Measurements from ENCODE around the gene FKBP8. TPM values are rescaled to one million over a fixed set of nuclear protein-coding genes. Genes with fewer than 3 reads are reported as not detected.

Gene FKBP8
- total RNA-seq, 2 donors from 2014 or later = 235 to 247 TPM

- 20 to 76% methylated on average over 18 to 49 of the region's 52 CpGs for WGBS, 2 donors
- DNase-seq (peak; percentile 63 to 74 (median 72)), ATAC-seq (peak; percentile 61)
- intact Hi-C loops (cut with DNase I) = no loop called here
- no peaks in the 10 kb centered on the region for H3K36me3 ChIP-seq (replicated peaks in 1 of 2; ENCODE audit: insufficient read depth in 1 of 2, low read depth in 2 of 2)
- peak overlapping the region; percentile 71 to 93 (median 84) for H3K27ac ChIP-seq
- no peak for TF ChIP-seq POLR2A (IDR thresholded peaks at IDR 0.05)
- peak in 5 of 7 experiments; percentile 9 to 43 (median 38) for TF ChIP-seq CTCF (IDR thresholded peaks at IDR 0.05)
- peaks cover 23% of the 10 kb centered on the region for H3K4me1 ChIP-seq
- no peaks in the 10 kb centered on the region for H3K9me3 ChIP-seq
- H3K27me3 ChIP-seq = no peaks in the 10 kb centered on the region
- peak overlapping the region; percentile 83 to 92 for H3K4me3 ChIP-seq
These were observed 46.3 kb upstream of the FKBP8 start for GRCh38 chr19:18589380-18590272.

DNA sequence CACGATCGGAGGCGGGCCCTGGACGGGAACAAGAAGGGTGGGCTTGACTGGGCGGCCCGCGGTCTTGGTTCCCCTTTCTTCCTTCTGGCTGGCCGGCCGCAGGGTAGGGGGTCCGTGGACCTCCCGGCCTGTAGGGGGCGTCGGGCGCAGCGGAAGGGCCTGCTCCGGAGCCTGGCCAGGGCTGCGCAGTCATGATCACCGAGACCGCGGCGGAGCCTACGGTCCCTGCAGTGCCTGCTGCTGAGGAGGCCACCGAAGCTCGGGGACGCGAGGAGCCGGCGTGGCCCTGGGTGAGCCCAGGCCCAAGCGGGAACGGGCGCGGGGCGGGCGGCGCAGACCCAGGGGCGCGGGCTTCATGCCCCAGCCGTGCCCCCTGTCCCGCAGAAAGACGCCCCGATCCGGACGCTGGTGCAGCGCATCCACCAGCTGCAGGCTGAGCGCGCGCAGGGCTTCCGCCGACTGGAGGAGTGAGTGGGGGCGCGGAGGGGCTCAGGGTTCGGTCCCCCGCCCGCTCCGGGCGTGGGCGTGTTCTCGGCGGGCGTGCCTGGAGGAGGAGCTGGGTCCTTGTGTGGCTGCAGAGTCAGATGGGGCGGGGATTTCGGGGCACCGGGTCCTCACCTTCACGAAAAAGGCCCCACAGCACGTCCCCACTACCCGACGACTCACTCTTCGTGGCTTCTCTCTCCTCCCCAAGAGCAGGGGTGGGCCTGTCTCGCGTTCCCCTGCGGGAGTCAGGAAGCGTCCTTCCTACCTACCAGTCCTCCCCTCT is 45.4 kb upstream of the FKBP8 start, which contains the start of gene REX1BD:
Gene REX1BD (plus strand): TSS at position 188 of the 769 bp plus-strand sequence. CDS start 4 bp downstream, at position 192.
- 0% methylated on average over 72 of the region's 72 CpGs; no CpG with 5 or more reads in 1 of the 2 donors for WGBS, 2 donors
- DNase-seq (peak; percentile 80 to 83 (median 81)), ATAC-seq (peak; percentile 89)
- TF ChIP-seq CTCF (IDR thresholded peaks at IDR 0.05) (peak; percentile 84 to 94 (median 88)), POLR2A (IDR thresholded peaks at IDR 0.05) (peak; percentile 44 to 64 (median 60))
- Histone ChIP-seq H3K9me3 (no peaks in the 10 kb centered on the region), H3K27me3 (no peaks in the 10 kb centered on the region), H3K27ac (peak within 1 kb of the TSS; percentile 71 to 93 (median 84)), H3K4me1 (peaks cover 15% of the 10 kb centered on the region), H3K36me3 (replicated peaks in 1 of 2; ENCODE audit: insufficient read depth in 1 of 2, low read depth in 2 of 2) (no peaks in the 10 kb centered on the region), H3K4me3 (peak within 1 kb of the TSS; percentile 83 to 92)
- intact Hi-C loops (cut with DNase I) = no loop called here

DNA sequence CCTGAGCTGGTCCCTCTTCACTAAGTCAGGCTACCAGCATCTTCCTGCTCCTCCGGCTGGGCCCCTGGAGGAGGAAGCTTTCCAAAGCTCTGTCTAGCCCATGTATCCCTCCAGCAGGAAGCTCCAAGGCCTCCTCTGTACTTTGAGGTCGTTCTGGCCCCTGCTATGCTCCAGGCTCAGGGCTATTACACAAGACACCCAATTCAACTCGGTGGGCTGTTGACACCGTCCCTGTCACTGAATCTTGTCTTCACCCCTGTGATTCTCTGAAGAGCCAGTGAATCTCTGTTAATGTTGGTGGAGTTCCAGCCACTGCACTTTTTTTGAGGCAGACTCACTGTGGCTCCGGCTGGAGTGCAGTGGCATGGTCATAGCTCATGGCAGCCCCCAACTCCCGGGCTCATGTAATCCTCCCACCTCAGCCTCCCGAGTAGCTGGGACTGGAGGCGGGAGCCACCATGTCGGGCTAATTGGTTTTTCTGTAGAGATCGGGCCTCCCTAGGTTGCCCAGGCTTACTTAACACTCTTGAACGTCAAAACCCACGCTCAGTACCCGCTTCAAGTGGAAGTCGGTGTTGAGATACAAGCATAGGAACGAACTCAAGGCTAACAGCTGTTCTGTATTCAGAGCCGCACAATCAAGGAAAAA is 44.7 kb upstream of the FKBP8 start:
- Histone ChIP-seq H3K9me3 (no peaks in the 10 kb centered on the region), H3K4me3 (peak overlapping the region in 1 of 2 donors; percentile 92), H3K27me3 (no peaks in the 10 kb centered on the region), H3K36me3 (replicated peaks in 1 of 2; ENCODE audit: insufficient read depth in 1 of 2, low read depth in 2 of 2) (no peaks in the 10 kb centered on the region), H3K4me1 (peaks cover 15% of the 10 kb centered on the region), H3K27ac (peak overlapping the region; percentile 71 to 93 (median 84))
- DNase-seq = no peak
- ATAC-seq = peak; percentile 28
- WGBS, 2 donors = 36 to 61% methylated on average over 5 to 16 of the region's 16 CpGs
- intact Hi-C loops (cut with DNase I) = no loop called here
- TF ChIP-seq POLR2A (IDR thresholded peaks at IDR 0.05) = no peak

- no peak for TF ChIP-seq POLR2A (IDR thresholded peaks at IDR 0.05)
- TF ChIP-seq CTCF (IDR thresholded peaks at IDR 0.05) = no peak
- ATAC-seq (no peak), DNase-seq (no peak)
- H3K36me3 ChIP-seq (replicated peaks in 1 of 2; ENCODE audit: insufficient read depth in 1 of 2, low read depth in 2 of 2) = no peaks in the 10 kb centered on the region
- H3K27ac ChIP-seq = peak overlapping the region in 1 of 4 donors; percentile 93
- peaks cover 15% of the 10 kb centered on the region for H3K4me1 ChIP-seq
- H3K27me3 ChIP-seq = no peaks in the 10 kb centered on the region
- 90 to 97% methylated on average over 11 to 12 of the region's 12 CpGs for WGBS, 2 donors
- intact Hi-C loops (cut with DNase I) = no loop called here
- H3K4me3 ChIP-seq = no peak overlapping the region
- no peaks in the 10 kb centered on the region for H3K9me3 ChIP-seq
These were observed 44.2 kb upstream of the FKBP8 start for GRCh38 chr19:18587561-18587960.
